MM.1S (cell line): ENCODE results near the gene HLA-DQA2.
"Not testable (repeated sequence)": the region's sequence is repeated elsewhere in the genome, so short reads cannot be mapped to it uniquely, and the experiment has no call there.

Experiments used
- EZH2phosphoT487 ChIP-seq: fragments of 300-600 bp; sonication (generic); IDR thresholded peaks from 2 replicates; pipeline ENCODE4 v1.6.1; 2018; ENCODE audit warnings: antibody characterized with exemption, low read length
- TF ChIP-seq, protein P1 (sequence below): fragments of 300-600 bp; sonication (generic); IDR thresholded peaks from 2 replicates; pipeline ENCODE4 v1.5.1; 2016; ENCODE audit warnings: antibody characterized with exemption, low read length, mixed read lengths

- TF ChIP-seq, protein P1, sequence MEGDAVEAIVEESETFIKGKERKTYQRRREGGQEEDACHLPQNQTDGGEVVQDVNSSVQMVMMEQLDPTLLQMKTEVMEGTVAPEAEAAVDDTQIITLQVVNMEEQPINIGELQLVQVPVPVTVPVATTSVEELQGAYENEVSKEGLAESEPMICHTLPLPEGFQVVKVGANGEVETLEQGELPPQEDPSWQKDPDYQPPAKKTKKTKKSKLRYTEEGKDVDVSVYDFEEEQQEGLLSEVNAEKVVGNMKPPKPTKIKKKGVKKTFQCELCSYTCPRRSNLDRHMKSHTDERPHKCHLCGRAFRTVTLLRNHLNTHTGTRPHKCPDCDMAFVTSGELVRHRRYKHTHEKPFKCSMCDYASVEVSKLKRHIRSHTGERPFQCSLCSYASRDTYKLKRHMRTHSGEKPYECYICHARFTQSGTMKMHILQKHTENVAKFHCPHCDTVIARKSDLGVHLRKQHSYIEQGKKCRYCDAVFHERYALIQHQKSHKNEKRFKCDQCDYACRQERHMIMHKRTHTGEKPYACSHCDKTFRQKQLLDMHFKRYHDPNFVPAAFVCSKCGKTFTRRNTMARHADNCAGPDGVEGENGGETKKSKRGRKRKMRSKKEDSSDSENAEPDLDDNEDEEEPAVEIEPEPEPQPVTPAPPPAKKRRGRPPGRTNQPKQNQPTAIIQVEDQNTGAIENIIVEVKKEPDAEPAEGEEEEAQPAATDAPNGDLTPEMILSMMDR, result not testable (repeated sequence)
- TF ChIP-seq EZH2phosphoT487, result not testable (repeated sequence)
Measured at GRCh38 chr6:32782923-32783322, 41.7 kb downstream of the HLA-DQA2 start.
